ENCODE measurements around the gene PTPRG. TPM values are rescaled to one million over a fixed set of nuclear protein-coding genes. Genes with fewer than 3 reads are reported as not detected.

Gene PTPRG
- total and polyA plus RNA-seq, 10 of the 15 experiments (the other 5 are each of a cell fraction or from before 2014, with no cell fraction given): 0.29 to 20.7 (median 1.4) TPM

- Histone ChIP-seq H3K27ac (ENCODE audit: control insufficient read depth, insufficient read depth) (no peak overlapping the region), H3K27me3 (replicated peaks in 1 of 2; ENCODE audit: control insufficient read depth in 2 of 2, insufficient read depth in 2 of 2, low read length in 1 of 2) (peaks cover 0 to 2% of the 10 kb centered on the region in 2 experiments; a peak in 1 of 4 replicates), H3K9ac (ENCODE audit: control insufficient read depth, insufficient read depth, low read length) (no peak overlapping the region), H3K4me1 (ENCODE audit: control insufficient read depth, insufficient read depth, low read length) (no peaks in the 10 kb centered on the region), H3K4me3 (no peak overlapping the region), H4K20me1 (ENCODE audit: control insufficient read depth, insufficient read depth) (no peaks in the 10 kb centered on the region), H3K4me2 (ENCODE audit: control insufficient read depth, insufficient read depth) (no peak overlapping the region), H3K9me3 (replicated peaks; ENCODE audit: control insufficient read depth, insufficient read depth, low read length) (no peaks in the 10 kb centered on the region), H2AFZ (ENCODE audit: control insufficient read depth, low read depth, low read length) (no peak overlapping the region), H3K79me2 (ENCODE audit: control insufficient read depth, insufficient read depth, low read length) (no peaks in the 10 kb centered on the region), H3K36me3 (ENCODE audit: control insufficient read depth in 2 of 2, insufficient read depth in 2 of 2, low read length in 1 of 2) (no peaks in the 10 kb centered on the region)
- intact Hi-C loops (cut with micrococcal nuclease; ENCODE audit: unreplicated experiment): loop anchor here (5.0 to 10.0 kb wide), 2 partner anchors 87 to 159 kb away; partner anchors contain the start of gene PTPRG
- no TSS peak for BruUV-seq (replicated peaks)
- ChIA-PET POLR2A (interaction anchor here (0.5 to 1.3 kb wide), 6 partner anchors 18 to 224 kb away, joined by 3 read pairs; no protein-coding TSS in a partner anchor), RAD21 (ENCODE audit: unreplicated experiment) (interaction anchor here (0.6 to 1.9 kb wide), 12 partner anchors 12 to 203 kb away, joined by 3 to 10 read pairs (median 3); no protein-coding TSS in a partner anchor), SMC1A (ENCODE audit: uncharacterized antibody, unreplicated experiment) (interaction anchor here (0.7 to 1.8 kb wide), 9 partner anchors 9 to 156 kb away, joined by 3 to 5 read pairs (median 3); no protein-coding TSS in a partner anchor), CTCF (interaction anchor here (1.3 to 1.4 kb wide), 2 partner anchors 9 to 95 kb away, joined by 3 to 4 read pairs; no protein-coding TSS in a partner anchor)
- in situ Hi-C loops (cut with MboI): no loop called here
- FAIRE-seq (no peak), DNase-seq (ENCODE audit: low read depth, low spot score) (peak; percentile 36), ATAC-seq (peak; percentile 79)
- WGBS (ENCODE audit: insufficient coverage, insufficient replicate concordance, low lambda C conversion rate, missing lambda C conversion rate): 47% methylated on average over 2 of the region's 2 CpGs
- TF ChIP-seq RELA (IDR thresholded peaks at IDR 0.05; ENCODE audit: borderline replicate concordance, partially characterized antibody): no peak
- peak; percentile 82 for TF ChIP-seq ATF7 (IDR thresholded peaks at IDR 0.05; ENCODE audit: low read depth)
- no peak for TF ChIP-seq RCOR1 (conservative IDR thresholded peaks at IDR 0.05; ENCODE audit: low read depth, low read length)
- no peak for TF ChIP-seq NR2C2 (IDR thresholded peaks at IDR 0.05; ENCODE audit: borderline replicate concordance, control insufficient read depth, insufficient read length, low read depth)
- TF ChIP-seq ZBTB4 (CRISPR knock-in tag; IDR thresholded peaks at IDR 0.05): no peak
- peak; percentile 86 for TF ChIP-seq RELB (IDR thresholded peaks at IDR 0.05; ENCODE audit: low read depth)
- TF ChIP-seq TCF7 (IDR thresholded peaks at IDR 0.05; ENCODE audit: borderline replicate concordance): no peak
- TF ChIP-seq SMC3 (IDR thresholded peaks at IDR 0.05; ENCODE audit: borderline replicate concordance, low read length): no peak
- TF ChIP-seq RAD21 (IDR thresholded peaks at IDR 0.05; ENCODE audit: insufficient read depth, low read depth, low read length): no peak
- TF ChIP-seq SIX5 (IDR thresholded peaks at IDR 0.05; ENCODE audit: low read depth, low read length, severe bottlenecking): no peak
- no peak for TF ChIP-seq RFX5 (IDR thresholded peaks at IDR 0.05; ENCODE audit: low read depth, low read length)
- TF ChIP-seq, protein P1, sequence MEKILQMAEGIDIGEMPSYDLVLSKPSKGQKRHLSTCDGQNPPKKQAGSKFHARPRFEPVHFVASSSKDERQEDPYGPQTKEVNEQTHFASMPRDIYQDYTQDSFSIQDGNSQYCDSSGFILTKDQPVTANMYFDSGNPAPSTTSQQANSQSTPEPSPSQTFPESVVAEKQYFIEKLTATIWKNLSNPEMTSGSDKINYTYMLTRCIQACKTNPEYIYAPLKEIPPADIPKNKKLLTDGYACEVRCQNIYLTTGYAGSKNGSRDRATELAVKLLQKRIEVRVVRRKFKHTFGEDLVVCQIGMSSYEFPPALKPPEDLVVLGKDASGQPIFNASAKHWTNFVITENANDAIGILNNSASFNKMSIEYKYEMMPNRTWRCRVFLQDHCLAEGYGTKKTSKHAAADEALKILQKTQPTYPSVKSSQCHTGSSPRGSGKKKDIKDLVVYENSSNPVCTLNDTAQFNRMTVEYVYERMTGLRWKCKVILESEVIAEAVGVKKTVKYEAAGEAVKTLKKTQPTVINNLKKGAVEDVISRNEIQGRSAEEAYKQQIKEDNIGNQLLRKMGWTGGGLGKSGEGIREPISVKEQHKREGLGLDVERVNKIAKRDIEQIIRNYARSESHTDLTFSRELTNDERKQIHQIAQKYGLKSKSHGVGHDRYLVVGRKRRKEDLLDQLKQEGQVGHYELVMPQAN (conservative IDR thresholded peaks at IDR 0.05): no peak
- TF ChIP-seq YBX1 (IDR thresholded peaks at IDR 0.05): no peak
- TF ChIP-seq, protein P2, sequence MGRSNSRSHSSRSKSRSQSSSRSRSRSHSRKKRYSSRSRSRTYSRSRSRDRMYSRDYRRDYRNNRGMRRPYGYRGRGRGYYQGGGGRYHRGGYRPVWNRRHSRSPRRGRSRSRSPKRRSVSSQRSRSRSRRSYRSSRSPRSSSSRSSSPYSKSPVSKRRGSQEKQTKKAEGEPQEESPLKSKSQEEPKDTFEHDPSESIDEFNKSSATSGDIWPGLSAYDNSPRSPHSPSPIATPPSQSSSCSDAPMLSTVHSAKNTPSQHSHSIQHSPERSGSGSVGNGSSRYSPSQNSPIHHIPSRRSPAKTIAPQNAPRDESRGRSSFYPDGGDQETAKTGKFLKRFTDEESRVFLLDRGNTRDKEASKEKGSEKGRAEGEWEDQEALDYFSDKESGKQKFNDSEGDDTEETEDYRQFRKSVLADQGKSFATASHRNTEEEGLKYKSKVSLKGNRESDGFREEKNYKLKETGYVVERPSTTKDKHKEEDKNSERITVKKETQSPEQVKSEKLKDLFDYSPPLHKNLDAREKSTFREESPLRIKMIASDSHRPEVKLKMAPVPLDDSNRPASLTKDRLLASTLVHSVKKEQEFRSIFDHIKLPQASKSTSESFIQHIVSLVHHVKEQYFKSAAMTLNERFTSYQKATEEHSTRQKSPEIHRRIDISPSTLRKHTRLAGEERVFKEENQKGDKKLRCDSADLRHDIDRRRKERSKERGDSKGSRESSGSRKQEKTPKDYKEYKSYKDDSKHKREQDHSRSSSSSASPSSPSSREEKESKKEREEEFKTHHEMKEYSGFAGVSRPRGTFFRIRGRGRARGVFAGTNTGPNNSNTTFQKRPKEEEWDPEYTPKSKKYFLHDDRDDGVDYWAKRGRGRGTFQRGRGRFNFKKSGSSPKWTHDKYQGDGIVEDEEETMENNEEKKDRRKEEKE (IDR thresholded peaks at IDR 0.05): no peak
- TF ChIP-seq BRCA1 (IDR thresholded peaks at IDR 0.05; ENCODE audit: low read depth, low read length): no peak
These were observed 162.8 kb downstream of the PTPRG start for GRCh38 chr3:61724183-61724582.
